AG09309 (cell line): ENCODE data around the gene AUNIP.
"Not testable (repeated sequence)": the region's sequence is repeated elsewhere in the genome, so short reads cannot be mapped to it uniquely, and the experiment has no call there.

ENCODE experiments used
- DNase-seq: peaks from one replicate; pipeline ENCODE4 v3.0.0-alpha.2; 2010; ENCODE audit warnings: low read depth
- H3K4me3 ChIP-seq: 2 replicates; pipeline ENCODE4 v1.5.1; 2011; ENCODE audit warnings: mild to moderate bottlenecking, low read depth, low read length, moderate library complexity; ENCODE audit not compliant: control insufficient read depth
- TF ChIP-seq, protein P1 (sequence below): IDR thresholded peaks from 2 replicates; pipeline ENCODE4 v1.5.1; 2011; ENCODE audit warnings: mild to moderate bottlenecking, low read depth, low read length, inconsistent platforms; ENCODE audit not compliant: insufficient read depth, control insufficient read depth; ENCODE audit errors: missing control alignments

AUNIP gene

DNA sequence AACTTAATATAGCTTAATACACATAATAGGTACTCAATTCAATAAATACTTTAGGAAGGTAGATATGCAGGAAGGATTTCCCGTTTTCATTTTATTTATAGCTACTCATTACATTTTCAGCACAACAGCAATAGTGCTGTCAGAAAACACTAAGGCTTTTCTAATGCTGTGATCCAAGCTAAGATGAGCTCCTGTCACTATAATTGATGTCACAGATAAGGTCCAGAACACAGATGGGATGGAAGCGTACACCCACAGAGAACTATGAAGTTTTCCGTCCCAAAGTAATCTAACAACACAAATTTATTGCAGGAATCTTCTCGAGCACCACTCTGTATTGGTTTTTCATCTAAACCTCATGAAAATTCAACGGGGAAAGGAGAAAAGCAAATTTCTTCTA is 13.6 kb downstream of the AUNIP start:
- DNase-seq: no peak
- TF ChIP-seq, protein P1, sequence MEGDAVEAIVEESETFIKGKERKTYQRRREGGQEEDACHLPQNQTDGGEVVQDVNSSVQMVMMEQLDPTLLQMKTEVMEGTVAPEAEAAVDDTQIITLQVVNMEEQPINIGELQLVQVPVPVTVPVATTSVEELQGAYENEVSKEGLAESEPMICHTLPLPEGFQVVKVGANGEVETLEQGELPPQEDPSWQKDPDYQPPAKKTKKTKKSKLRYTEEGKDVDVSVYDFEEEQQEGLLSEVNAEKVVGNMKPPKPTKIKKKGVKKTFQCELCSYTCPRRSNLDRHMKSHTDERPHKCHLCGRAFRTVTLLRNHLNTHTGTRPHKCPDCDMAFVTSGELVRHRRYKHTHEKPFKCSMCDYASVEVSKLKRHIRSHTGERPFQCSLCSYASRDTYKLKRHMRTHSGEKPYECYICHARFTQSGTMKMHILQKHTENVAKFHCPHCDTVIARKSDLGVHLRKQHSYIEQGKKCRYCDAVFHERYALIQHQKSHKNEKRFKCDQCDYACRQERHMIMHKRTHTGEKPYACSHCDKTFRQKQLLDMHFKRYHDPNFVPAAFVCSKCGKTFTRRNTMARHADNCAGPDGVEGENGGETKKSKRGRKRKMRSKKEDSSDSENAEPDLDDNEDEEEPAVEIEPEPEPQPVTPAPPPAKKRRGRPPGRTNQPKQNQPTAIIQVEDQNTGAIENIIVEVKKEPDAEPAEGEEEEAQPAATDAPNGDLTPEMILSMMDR: no peak
- no peak overlapping the region for H3K4me3 ChIP-seq

DNA sequence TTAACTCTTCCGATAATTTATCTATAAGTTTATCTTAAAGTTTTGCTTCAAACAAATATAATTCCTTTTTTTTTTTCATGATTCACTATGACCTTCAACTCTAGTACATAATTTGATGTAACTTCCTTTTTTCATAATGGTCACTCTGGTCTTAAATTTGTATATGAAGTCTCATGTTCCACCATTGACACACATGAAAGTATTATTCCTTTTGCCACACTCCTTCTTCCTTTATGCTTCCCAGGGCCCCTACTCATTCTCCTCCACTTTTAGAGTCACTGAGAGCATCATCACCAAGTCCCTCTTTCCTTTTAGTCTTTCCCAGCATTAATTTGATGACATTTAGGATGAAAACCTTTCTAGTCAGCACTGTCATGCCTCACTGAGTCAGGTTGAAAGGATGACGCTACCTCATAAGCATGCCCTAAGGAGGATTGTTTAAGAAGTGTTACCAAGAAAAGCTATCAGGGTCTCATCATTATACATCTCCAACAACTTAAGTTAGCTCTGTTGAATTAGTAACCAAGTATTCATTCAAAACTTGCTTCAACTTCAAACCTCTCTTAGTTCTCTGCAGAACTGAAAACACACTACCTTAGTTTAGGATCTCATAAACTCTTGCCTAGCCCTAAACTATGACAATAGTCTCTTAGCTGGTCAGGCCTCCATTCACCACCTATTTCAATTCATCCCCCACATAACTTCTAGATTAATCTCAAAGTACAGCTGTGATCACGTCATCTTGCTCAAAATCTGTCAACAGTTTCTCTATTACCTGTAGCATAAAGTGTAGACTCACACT is 14.5 kb downstream of the AUNIP start:
- TF ChIP-seq, protein P1: no peak
- no peak overlapping the region for H3K4me3 ChIP-seq
- no peak for DNase-seq

DNA sequence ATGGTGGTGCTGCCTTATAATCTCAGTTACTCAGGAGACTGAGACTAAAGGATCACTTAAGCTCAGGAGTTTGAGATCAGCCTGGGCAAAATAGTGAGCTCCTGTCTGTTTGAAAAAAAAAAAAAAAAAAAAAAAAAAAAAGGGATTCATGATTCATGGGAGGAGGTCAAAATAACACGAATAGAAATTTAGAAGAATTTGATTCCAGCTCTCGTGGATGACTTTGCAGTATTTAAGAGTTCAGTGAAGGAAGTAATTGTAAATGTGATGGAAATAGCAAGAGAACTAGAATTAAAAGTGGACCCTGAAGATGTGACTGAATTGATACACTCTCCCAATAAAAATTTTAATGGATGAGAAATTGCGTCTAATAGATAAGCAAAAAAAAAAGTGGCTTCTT is 15.8 kb downstream of the AUNIP start:
- no peak for DNase-seq
- H3K4me3 ChIP-seq: no peak overlapping the region
- TF ChIP-seq, protein P1: no peak

DNA sequence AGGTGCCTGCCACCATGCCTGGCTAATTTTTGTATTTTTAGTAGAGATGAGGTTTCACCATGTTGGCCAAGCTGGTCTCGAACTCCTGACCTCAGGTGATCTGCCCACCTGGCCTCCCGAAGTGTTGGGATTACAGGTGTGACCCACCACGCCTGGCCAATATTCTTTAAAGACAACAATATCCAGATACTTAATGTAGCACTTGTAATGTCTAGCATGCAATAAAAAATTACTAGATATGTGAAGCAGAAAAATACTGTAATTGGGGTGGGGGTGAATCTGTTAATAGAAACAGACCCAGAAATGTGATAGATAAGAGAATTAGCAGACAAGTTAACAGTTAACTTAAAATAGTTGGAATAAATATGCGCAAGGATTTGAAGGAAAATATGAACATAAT is 19.4 kb downstream of the AUNIP start:
- not testable (repeated sequence) for DNase-seq

DNA sequence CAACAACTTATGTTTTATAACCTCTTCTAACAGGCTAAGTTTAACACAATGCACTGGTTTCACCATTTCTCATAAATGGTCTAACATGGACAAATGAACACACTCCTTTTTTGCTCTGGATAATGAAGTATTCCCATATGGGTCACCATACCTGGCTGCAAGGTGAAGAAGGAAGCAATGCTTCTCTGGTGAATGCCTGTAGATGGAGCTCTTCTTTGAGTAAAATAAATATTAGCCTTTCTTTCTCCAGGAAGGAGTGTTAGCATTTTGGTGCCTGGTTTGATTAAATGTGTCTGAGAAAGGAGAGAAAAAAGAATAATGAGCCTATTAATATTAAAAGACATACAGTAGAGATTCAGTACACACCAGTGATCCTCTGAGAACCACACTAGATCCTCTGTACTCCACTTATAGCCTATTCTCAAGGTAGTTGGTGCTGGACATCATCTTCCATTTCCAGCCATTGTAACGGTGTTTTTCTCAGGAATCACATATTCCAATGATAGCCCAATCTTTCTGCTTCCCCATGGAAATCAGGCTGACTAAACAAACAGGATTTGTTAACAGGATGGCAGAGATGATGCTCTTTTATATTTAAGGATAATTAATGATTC is 21.9 kb downstream of the AUNIP start:
- no peak for DNase-seq
- TF ChIP-seq, protein P1: peak; percentile 22
- no peak overlapping the region for H3K4me3 ChIP-seq

More for the DNA sequence above, 19.4 kb downstream of the AUNIP start:
- H3K4me3 ChIP-seq: not testable (repeated sequence)

DNA sequence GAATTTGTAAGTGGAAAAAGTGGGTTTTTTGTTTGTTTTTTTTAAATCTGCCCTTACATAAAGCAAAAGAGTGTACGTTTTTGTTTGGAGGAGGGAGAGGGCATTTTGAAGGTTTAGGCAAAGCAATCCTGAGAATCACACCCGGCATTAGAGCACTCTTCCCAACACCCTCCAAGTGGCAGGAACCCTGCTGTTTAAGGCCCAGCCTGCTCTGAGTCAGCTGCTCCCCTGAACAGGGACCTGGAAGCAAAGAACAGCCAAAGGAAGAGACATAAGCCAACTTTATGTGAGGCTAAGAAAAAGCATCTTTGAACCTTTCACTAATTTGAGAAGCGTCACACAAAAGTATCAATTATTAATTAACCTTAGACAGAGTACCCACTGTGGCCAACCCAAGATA is 22.6 kb downstream of the AUNIP start:
- H3K4me3 ChIP-seq: no peak overlapping the region
- no peak for DNase-seq
- TF ChIP-seq, protein P1: no peak

DNA sequence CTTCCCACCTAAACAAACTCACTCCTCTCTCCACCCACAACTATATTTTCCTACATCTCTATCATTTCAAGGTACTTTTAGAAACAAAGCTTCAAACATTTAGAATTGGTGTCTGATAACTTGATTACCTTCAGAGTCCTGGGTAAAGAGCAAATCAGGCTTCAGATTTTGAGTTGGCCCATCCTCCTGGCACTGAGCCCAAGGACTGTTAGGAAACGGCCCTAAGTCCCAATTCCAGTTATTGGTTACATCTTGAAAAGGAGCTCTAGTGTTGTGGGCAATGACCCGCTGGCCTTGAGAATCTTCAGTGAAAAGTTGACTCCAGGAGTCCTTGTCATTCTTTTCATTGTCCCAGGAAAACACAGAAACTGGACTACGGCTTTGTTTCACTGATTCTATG is 24.4 kb downstream of the AUNIP start:
- DNase-seq: no peak
- H3K4me3 ChIP-seq: no peak overlapping the region
- TF ChIP-seq, protein P1: no peak
